GM23248 (cell line): ENCODE results near the gene KIRREL1. TPM values are rescaled to one million over a fixed set of nuclear protein-coding genes. Genes with fewer than 3 reads are reported as not detected.

ENCODE experiments used
- DNase-seq: peaks from one replicate; pipeline ENCODE4 v3.0.0-alpha.2; 2015
- H2AFZ ChIP-seq: fragments of 200-600 bp; sonication (generic); 2 replicates; pipeline ENCODE4 v1.6.1; 2016; ENCODE audit warnings: antibody characterized with exemption
- H3F3A ChIP-seq: fragments of 200-600 bp; sonication (generic); 2 replicates; pipeline ENCODE4 v1.6.1; 2016; ENCODE audit warnings: mild to moderate bottlenecking, antibody characterized with exemption, mixed run types; ENCODE audit not compliant: insufficient read depth
- H3K27ac ChIP-seq: fragments of 200-600 bp; sonication (generic); 2 replicates; pipeline ENCODE4 v1.5.1; 2016; ENCODE audit warnings: mild to moderate bottlenecking
- H3K27me3 ChIP-seq: fragments of 200-600 bp; sonication (generic); replicated peaks from 2 replicates; pipeline ENCODE4 v1.6.1; 2016; ENCODE audit warnings: mild to moderate bottlenecking; ENCODE audit not compliant: insufficient read depth
- H3K36me3 ChIP-seq: fragments of 200-600 bp; sonication (generic); 2 replicates; pipeline ENCODE4 v1.6.1; 2016; ENCODE audit warnings: low read depth, mild to moderate bottlenecking
- H3K4me1 ChIP-seq: fragments of 200-600 bp; sonication (generic); 2 replicates; pipeline ENCODE4 v1.6.1; 2016; ENCODE audit warnings: mild to moderate bottlenecking; ENCODE audit not compliant: insufficient read depth
- H3K4me2 ChIP-seq: fragments of 200-600 bp; sonication (generic); one replicate; pipeline ENCODE4 v1.6.1; 2016; ENCODE audit warnings: mild to moderate bottlenecking; ENCODE audit not compliant: unreplicated experiment
- H3K4me3 ChIP-seq: fragments of 200-600 bp; sonication (generic); 2 replicates; pipeline ENCODE4 v1.5.1; 2016; ENCODE audit warnings: mild to moderate bottlenecking
- H3K79me2 ChIP-seq: fragments of 200-600 bp; sonication (generic); 2 replicates; pipeline ENCODE4 v1.6.1; 2016; ENCODE audit warnings: mild to moderate bottlenecking; ENCODE audit not compliant: insufficient read depth
- H3K9ac ChIP-seq: fragments of 200-600 bp; sonication (generic); 2 replicates; pipeline ENCODE4 v1.6.1; 2016; ENCODE audit warnings: mild to moderate bottlenecking
- H3K9me2 ChIP-seq: fragments of 200-600 bp; sonication (generic); 2 replicates; pipeline ENCODE4 v1.6.1; 2016; ENCODE audit warnings: mixed run types, mild to moderate bottlenecking, moderate library complexity; ENCODE audit not compliant: insufficient read depth
- H3K9me3 ChIP-seq: fragments of 200-600 bp; sonication (generic); one replicate; pipeline ENCODE4 v1.6.1; 2017; ENCODE audit warnings: low read depth
- H4K20me1 ChIP-seq: fragments of 200-600 bp; sonication (generic); 2 replicates; pipeline ENCODE4 v1.6.0; 2016; ENCODE audit not compliant: insufficient read depth
- EZH2 ChIP-seq: fragments of 200-600 bp; sonication (generic); IDR thresholded peaks from 2 replicates; pipeline ENCODE4 v1.6.1; 2018; ENCODE audit warnings: antibody characterized with exemption, mild to moderate bottlenecking; ENCODE audit not compliant: insufficient read depth, poor library complexity, severe bottlenecking
- EZH2phosphoT487 ChIP-seq: fragments of 200-600 bp; sonication (generic); IDR thresholded peaks from 2 replicates; pipeline ENCODE4 v1.6.1; 2018; ENCODE audit warnings: antibody characterized with exemption, moderate library complexity, mild to moderate bottlenecking, low read depth; ENCODE audit not compliant: insufficient read depth
- WGBS, 2 experiments: methylation state at CpG; one replicate each; pipeline ENCODE4 v1.1.6; 2015 to 2017; ENCODE audit warnings: low lambda C conversion rate in 2 of 2, low coverage in 1 of 2; ENCODE audit errors: missing lambda C conversion rate in 2 of 2; 5-methylcytosine and 5-hydroxymethylcytosine counted together
- in situ Hi-C: fragments of 300-500 bp; cut with MboI; formaldehyde crosslinking; loops from 2 replicates; pipeline ENCODE4 v1.15.0; 2020
- polyA plus RNA-seq: library from polyadenylated mRNA; unstranded; fragments of >200 nt; fragmentation: Nextera tagmentation; extraction: Ambion mirVana; gene quantifications from 2 replicates; pipeline ENCODE4 v1.2.1, GENCODE V29; 2016
- total RNA-seq: library from RNA; depleted of rRNA; stranded (reverse); fragments of >200 nt; shearing (Covaris generic); gene quantifications from 2 replicates; pipeline ENCODE4 v1.2.3, GENCODE V29; 2014

The KIRREL1 gene
- total and polyA plus RNA-seq, 2 experiments from 2014 or later = 33.7 to 108 TPM

DNA sequence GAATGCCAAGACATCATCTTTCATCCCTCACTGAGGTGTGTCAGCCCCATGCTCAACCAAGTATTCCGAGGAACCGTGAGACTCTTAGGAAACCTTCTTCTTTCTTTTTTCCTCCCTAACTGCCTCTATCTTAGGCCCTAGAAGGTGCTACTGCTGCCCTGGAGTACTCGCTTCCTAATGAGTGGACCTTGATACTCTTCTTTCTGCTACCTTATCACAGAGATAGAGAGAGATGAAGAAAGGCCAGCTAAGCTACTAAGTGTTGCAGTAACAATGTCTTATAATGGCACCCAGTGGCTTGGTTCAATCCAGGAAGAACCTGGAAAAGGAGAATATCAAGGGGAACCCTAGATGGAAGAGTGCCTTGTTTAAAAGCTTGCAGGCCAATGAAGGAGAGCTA lies 86.6 kb downstream of the KIRREL1 start:
- no peak overlapping the region for H3K9ac ChIP-seq
- no peaks in the 10 kb centered on the region for H4K20me1 ChIP-seq
- no peak overlapping the region for H3K4me2 ChIP-seq
- peaks cover 34% of the 10 kb centered on the region; the same call in 1 of the 2 replicates for H3K36me3 ChIP-seq
- H3F3A ChIP-seq = no peaks in the 10 kb centered on the region; the same call in 1 of the 2 replicates
- H3K4me1 ChIP-seq = no peaks in the 10 kb centered on the region
- H2AFZ ChIP-seq = no peak overlapping the region
- TF ChIP-seq EZH2phosphoT487 (no peak), EZH2 (no peak)
- DNase-seq = no peak
- WGBS, 2 experiments = 84 to 91% methylated on average over 3 of the region's 3 CpGs
- in situ Hi-C loops = loop anchor here (10.0 kb wide), 1 partner anchor 95 kb away; no protein-coding TSS in a partner anchor
- no peak overlapping the region for H3K4me3 ChIP-seq
- H3K79me2 ChIP-seq = peaks cover 22% of the 10 kb centered on the region
- no peak overlapping the region for H3K27ac ChIP-seq
- H3K27me3 ChIP-seq = no peaks in the 10 kb centered on the region
- no peaks in the 10 kb centered on the region for H3K9me3 ChIP-seq
- H3K9me2 ChIP-seq = no peaks in the 10 kb centered on the region

DNA sequence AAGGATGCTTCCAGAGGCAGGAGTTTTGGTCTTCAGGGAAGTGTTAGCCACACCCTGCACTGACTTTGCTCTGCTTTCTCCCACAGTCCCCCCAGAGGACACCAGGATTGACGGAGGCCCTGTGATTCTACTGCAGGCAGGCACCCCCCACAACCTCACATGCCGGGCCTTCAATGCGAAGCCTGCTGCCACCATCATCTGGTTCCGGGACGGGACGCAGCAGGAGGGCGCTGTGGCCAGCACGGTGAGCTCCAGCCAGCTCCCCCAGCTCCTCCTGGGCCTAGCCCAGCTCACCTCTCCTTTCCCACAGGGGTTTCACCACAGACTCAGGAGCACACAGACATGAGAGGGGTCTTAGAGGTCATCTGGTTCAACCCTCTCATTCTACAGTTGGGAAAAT lies 90.9 kb downstream of the KIRREL1 start:
- in situ Hi-C loops = loop anchor here (10.0 kb wide), 1 partner anchor 100 kb away; no protein-coding TSS in a partner anchor
- DNase-seq = no peak
- Histone ChIP-seq H2AFZ (no peak overlapping the region), H3K79me2 (no peaks in the 10 kb centered on the region), H3K9me3 (no peaks in the 10 kb centered on the region), H3K4me3 (no peak overlapping the region), H3K9me2 (no peaks in the 10 kb centered on the region), H3K4me1 (no peaks in the 10 kb centered on the region), H3K4me2 (no peak overlapping the region), H3F3A (no peaks in the 10 kb centered on the region; the same call in 1 of the 2 replicates), H4K20me1 (no peaks in the 10 kb centered on the region), H3K9ac (no peak overlapping the region), H3K27ac (no peak overlapping the region), H3K27me3 (no peaks in the 10 kb centered on the region), H3K36me3 (peaks cover 62% of the 10 kb centered on the region)
- WGBS, 2 experiments = 96 to 98% methylated on average over 8 of the region's 8 CpGs
- TF ChIP-seq EZH2phosphoT487 (no peak), EZH2 (no peak)

DNA sequence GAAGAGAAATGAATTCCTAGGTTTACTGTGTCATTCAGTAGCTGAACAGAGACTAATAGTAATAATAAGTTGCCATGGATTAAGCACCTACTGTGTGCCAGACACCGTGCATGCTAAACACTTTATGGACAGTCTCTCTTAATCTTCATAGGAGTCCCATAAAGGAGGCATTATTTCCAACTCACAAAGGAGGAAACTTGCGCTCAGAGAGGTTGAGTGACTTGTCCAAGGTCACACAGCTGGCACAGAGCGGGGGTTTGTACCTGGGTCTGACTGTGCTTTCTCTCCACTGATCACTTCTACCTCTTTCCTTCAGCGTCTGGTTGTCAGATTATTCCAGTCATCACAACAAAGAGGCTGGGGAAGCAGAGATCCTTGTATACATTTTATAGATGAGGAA lies 91.3 kb downstream of the KIRREL1 start:
- no peak for DNase-seq
- Histone ChIP-seq H2AFZ (no peak overlapping the region), H3K4me3 (no peak overlapping the region), H3K9me3 (no peaks in the 10 kb centered on the region), H3K9ac (no peak overlapping the region), H4K20me1 (no peaks in the 10 kb centered on the region), H3F3A (no peaks in the 10 kb centered on the region; the same call in 1 of the 2 replicates), H3K27me3 (no peaks in the 10 kb centered on the region), H3K36me3 (peaks cover 63% of the 10 kb centered on the region), H3K9me2 (no peaks in the 10 kb centered on the region), H3K4me2 (no peak overlapping the region), H3K27ac (no peak overlapping the region), H3K4me1 (no peaks in the 10 kb centered on the region), H3K79me2 (no peaks in the 10 kb centered on the region)
- in situ Hi-C loops = loop anchor here (10.0 kb wide), 1 partner anchor 100 kb away; no protein-coding TSS in a partner anchor
- TF ChIP-seq EZH2 (no peak), EZH2phosphoT487 (no peak)
- WGBS, 2 experiments = 97% methylated on average over 4 of the region's 4 CpGs

DNA sequence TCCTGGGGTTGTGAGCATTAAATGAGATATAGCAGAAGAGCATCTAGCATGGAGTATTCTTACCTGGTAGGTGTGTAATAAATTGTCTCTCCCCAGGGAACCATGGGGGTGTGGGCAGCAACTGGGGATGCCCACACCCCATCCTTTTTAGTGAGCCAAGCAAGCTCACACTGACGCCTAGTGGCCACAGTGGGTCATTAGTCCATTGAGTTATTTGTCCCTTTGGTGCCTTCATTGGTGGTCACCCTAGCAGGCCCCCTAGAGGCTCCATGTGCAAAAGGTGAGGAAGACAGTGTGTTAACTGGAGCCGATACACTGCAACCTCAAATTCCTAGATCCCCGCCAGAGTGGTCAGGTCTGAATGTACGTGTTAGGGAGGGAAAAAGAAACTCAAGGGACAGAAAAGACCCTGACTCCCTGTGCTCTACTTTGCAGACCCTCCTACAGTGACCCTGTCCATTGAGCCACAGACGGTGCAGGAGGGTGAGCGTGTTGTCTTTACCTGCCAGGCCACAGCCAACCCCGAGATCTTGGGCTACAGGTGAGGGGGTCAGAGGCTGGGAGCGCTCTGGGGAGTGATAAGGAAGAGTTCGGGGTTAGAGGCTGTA lies 94.0 kb downstream of the KIRREL1 start:
- Histone ChIP-seq H2AFZ (no peak overlapping the region), H3K4me1 (no peaks in the 10 kb centered on the region), H3K79me2 (no peaks in the 10 kb centered on the region), H3K36me3 (peaks cover 59% of the 10 kb centered on the region), H3K4me2 (no peak overlapping the region), H3K4me3 (no peak overlapping the region), H3K9me2 (no peaks in the 10 kb centered on the region), H3K27me3 (no peaks in the 10 kb centered on the region), H3F3A (no peaks in the 10 kb centered on the region; the same call in 1 of the 2 replicates), H3K27ac (no peak overlapping the region), H3K9ac (no peak overlapping the region), H3K9me3 (no peaks in the 10 kb centered on the region), H4K20me1 (no peaks in the 10 kb centered on the region)
- TF ChIP-seq EZH2phosphoT487 (no peak), EZH2 (no peak)
- DNase-seq = peak; percentile 81
- in situ Hi-C loops = loop anchor here (10.0 kb wide), 1 partner anchor 103 kb away; no protein-coding TSS in a partner anchor
- 73 to 74% methylated on average over 9 of the region's 9 CpGs for WGBS, 2 experiments
